HL-60 (cell line): ENCODE measurements around the gene CREBBP.

Experiments used
- CTCF ChIP-seq: IDR thresholded peaks from one replicate; pipeline ENCODE4 v1.5.1; 2011; ENCODE audit warnings: low read length, control low read depth, inconsistent platforms; ENCODE audit not compliant: insufficient read depth
- POLR2AphosphoS5 ChIP-seq: IDR thresholded peaks from 2 replicates; pipeline ENCODE4 v1.6.1; 2012; ENCODE audit warnings: low read depth
- REST ChIP-seq: IDR thresholded peaks from 2 replicates; pipeline ENCODE4 v1.6.1; 2012; ENCODE audit warnings: low read depth; ENCODE audit not compliant: insufficient replicate concordance
- SPI1 ChIP-seq: IDR thresholded peaks from 2 replicates; pipeline ENCODE4 v1.6.1; 2012; ENCODE audit warnings: low read depth, mild to moderate bottlenecking, borderline replicate concordance

GRCh38 chr16:3832668-3833067, 47.8 kb downstream of the CREBBP start:
- TF ChIP-seq POLR2AphosphoS5 = no peak
- no peak for TF ChIP-seq CTCF
- TF ChIP-seq REST = no peak
- no peak for TF ChIP-seq SPI1
